OCI-LY7 (cell line): ENCODE results near the gene ANKRD13D. TPM values are rescaled to one million over a fixed set of nuclear protein-coding genes. Genes with fewer than 3 reads are reported as not detected.

Experiments
- BruUV-seq: library from RNA; stranded (reverse); fragments of 400-500 nt; replicated peaks from 2 replicates; lab custom pipeline; 2021; lab: Mats Ljungman, UMichigan
- CTCF ChIA-PET: fragments of 300-600 bp; sonication (Branson Sonifier 250); formaldehyde crosslinking; loops from one replicate; lab custom pipeline; 2022; ENCODE audit warnings: antibody characterized with exemption; ENCODE audit not compliant: unreplicated experiment; lab: Charles Lee
- POLR2A ChIA-PET: fragments of 300-600 bp; sonication (Branson Sonifier 250); formaldehyde crosslinking; loops from one replicate; lab custom pipeline; 2022; ENCODE audit warnings: antibody characterized with exemption; lab: Charles Lee
- DNase-seq: peaks from one replicate; pipeline ENCODE4 v3.0.0-alpha.2; 2015; ENCODE audit warnings: low spot score
- H2AFZ ChIP-seq: fragments of 200-600 bp; sonication (generic), shearing (Covaris generic); 2 replicates; pipeline ENCODE4 v1.6.1; 2014; ENCODE audit warnings: mild to moderate bottlenecking, antibody characterized with exemption, low read length, moderate library complexity
- H3K27ac ChIP-seq: fragments of 200-600 bp; sonication (generic); 2 replicates; pipeline ENCODE4 v1.5.1; 2014; ENCODE audit warnings: mixed run types, low read depth, mild to moderate bottlenecking, moderate library complexity, low read length, inconsistent platforms; ENCODE audit not compliant: poor library complexity, severe bottlenecking
- H3K36me3 ChIP-seq: fragments of 200-600 bp; sonication (generic); 2 replicates; pipeline ENCODE4 v1.6.1; 2014; ENCODE audit warnings: mild to moderate bottlenecking, antibody characterized with exemption, low read length, moderate library complexity, mixed read lengths; ENCODE audit not compliant: insufficient read depth
- H3K4me1 ChIP-seq: fragments of 200-600 bp; sonication (generic); 2 replicates; pipeline ENCODE4 v1.5.1; 2014; ENCODE audit warnings: mild to moderate bottlenecking, low read length; ENCODE audit not compliant: insufficient read depth, poor library complexity, severe bottlenecking
- H3K4me2 ChIP-seq: fragments of 200-600 bp; sonication (generic); 2 replicates; pipeline ENCODE4 v1.6.1; 2014; ENCODE audit warnings: mild to moderate bottlenecking, low read length
- H3K4me3 ChIP-seq: fragments of 200-600 bp; sonication (generic); 2 replicates; pipeline ENCODE4 v1.5.1; 2014; ENCODE audit warnings: mild to moderate bottlenecking, low read depth, low read length; ENCODE audit not compliant: poor library complexity, severe bottlenecking
- H3K79me2 ChIP-seq: fragments of 200-600 bp; sonication (generic); 2 replicates; pipeline ENCODE4 v1.6.1; 2016; ENCODE audit warnings: low read depth, mild to moderate bottlenecking, low read length, moderate library complexity, mixed read lengths; ENCODE audit not compliant: insufficient read depth
- H3K9me2 ChIP-seq: fragments of 200-600 bp; sonication (generic); 2 replicates; pipeline ENCODE4 v1.6.1; 2016; ENCODE audit warnings: mild to moderate bottlenecking, low read length, mixed read lengths; ENCODE audit not compliant: insufficient read depth
- H3K9me3 ChIP-seq: fragments of 200-600 bp; sonication (generic); 2 replicates; pipeline ENCODE4 v1.6.1; 2014; ENCODE audit warnings: mild to moderate bottlenecking, mixed run types, low read length, mixed read lengths
- H4K20me1 ChIP-seq: fragments of 200-600 bp; sonication (generic); 2 replicates; pipeline ENCODE4 v1.6.1; 2014; ENCODE audit warnings: mild to moderate bottlenecking, antibody characterized with exemption, low read length, moderate library complexity, mixed read lengths; ENCODE audit not compliant: insufficient read depth
- CTCF ChIP-seq: fragments of 200-600 bp; sonication (generic); conservative IDR thresholded peaks from 2 replicates; pipeline ENCODE4 v1.5.1; 2014; ENCODE audit warnings: mild to moderate bottlenecking, antibody characterized with exemption, low read length, moderate library complexity, mixed read lengths
- EZH2phosphoT487 ChIP-seq: fragments of 200-600 bp; sonication (generic); IDR thresholded peaks from 2 replicates; pipeline ENCODE4 v1.6.1; 2018; ENCODE audit warnings: low read depth, borderline replicate concordance, mild to moderate bottlenecking, mixed run types, antibody characterized with exemption, low read length, moderate library complexity, mixed read lengths
- intact Hi-C: fragments of 100-400 bp; cut with micrococcal nuclease; formaldehyde crosslinking; loops from one replicate; pipeline ENCODE4 v1.10.0; 2022; ENCODE audit not compliant: unreplicated experiment
- total RNA-seq, 2 experiments: library from RNA; depleted of rRNA in 1 of 2; stranded (reverse); fragments of >200 nt in 1 of 2; shearing (Covaris generic) in 1 of 2; gene quantifications; 2 replicates each; pipeline ENCODE4 v1.2.3, GENCODE V29; 2014 to 2022

Gene ANKRD13D
- total RNA-seq, 2 experiments from 2014 or later, result 119 to 136 TPM

GRCh38 chr11:67286621-67287333 lies 2.3 kb upstream of the ANKRD13D start:
- H3K9me3 ChIP-seq, result no peaks in the 10 kb centered on the region
- no peaks in the 10 kb centered on the region for H3K9me2 ChIP-seq
- H3K4me3 ChIP-seq, result no peak overlapping the region
- ChIA-PET CTCF (interaction anchor here (0.6 kb wide), 1 partner anchor 23 kb away, joined by 4 read pairs; no protein-coding TSS in a partner anchor), POLR2A (no interaction called here)
- H3K27ac ChIP-seq, result peak overlapping the region; percentile 94
- peaks cover 15% of the 10 kb centered on the region; the same call in 1 of the 2 replicates for H3K79me2 ChIP-seq
- intact Hi-C loops, result no loop called here
- peak overlapping the region; percentile 70 for H3K4me2 ChIP-seq
- H3K4me1 ChIP-seq, result peaks cover 37% of the 10 kb centered on the region
- H2AFZ ChIP-seq, result no peak overlapping the region
- peaks cover 84% of the 10 kb centered on the region for H3K36me3 ChIP-seq
- BruUV-seq, result no TSS peak
- no peaks in the 10 kb centered on the region for H4K20me1 ChIP-seq
- peak; percentile 26 for DNase-seq
- TF ChIP-seq EZH2phosphoT487 (no peak), CTCF (peak; percentile 26; the same call in 1 of the 2 replicates)

GRCh38 chr11:67287355-67288197 lies 1.5 kb upstream of the ANKRD13D start:
- Histone ChIP-seq H4K20me1 (no peaks in the 10 kb centered on the region), H3K4me1 (peaks cover 40% of the 10 kb centered on the region), H3K9me3 (no peaks in the 10 kb centered on the region), H3K79me2 (peaks cover 15% of the 10 kb centered on the region; the same call in 1 of the 2 replicates), H3K4me3 (peak overlapping the region; percentile 68), H3K27ac (peak overlapping the region; percentile 94), H3K36me3 (peaks cover 84% of the 10 kb centered on the region), H3K4me2 (peak overlapping the region; percentile 70), H3K9me2 (no peaks in the 10 kb centered on the region), H2AFZ (no peak overlapping the region)
- BruUV-seq, result TSS peak; percentile 95
- ChIA-PET POLR2A (interaction anchor here (1.0 to 1.8 kb wide), 3 partner anchors 10 to 21 kb away, joined by 4 to 6 read pairs (median 5); partner anchors contain the start of gene GRK2), CTCF (no interaction called here)
- no peak for TF ChIP-seq EZH2phosphoT487
- no peak for TF ChIP-seq CTCF
- peak; percentile 22 for DNase-seq
- intact Hi-C loops, result loop anchor here (1.0 kb wide), 3 partner anchors 10 to 30 kb away; no protein-coding TSS in a partner anchor
